Liver (tissue), 3 donors: ENCODE measurements around the gene SLC27A3.
A peak's percentile ranks its signal among the peaks of the same experiment; 100 is the strongest.

Experiments used
- EGR1 ChIP-seq, 2 donors: IDR thresholded peaks; 2 replicates each; pipeline ENCODE4 v1.6.1; 2016 to 2018; ENCODE audit warnings: antibody characterized with exemption in 2 of 2, low read depth in 2 of 2
- FOXA1 ChIP-seq: IDR thresholded peaks from 2 replicates; pipeline ENCODE4 v1.6.1; 2016; ENCODE audit warnings: antibody characterized with exemption
- FOXA2 ChIP-seq: IDR thresholded peaks from 2 replicates; pipeline ENCODE4 v1.6.1; 2016; ENCODE audit warnings: antibody characterized with exemption
- GABPA ChIP-seq, 2 donors: IDR thresholded peaks in 1 of 2; conservative IDR thresholded peaks in 1 of 2; 2 replicates each; pipeline ENCODE4 v1.6.1; 2016; ENCODE audit warnings: antibody characterized with exemption in 2 of 2, mild to moderate bottlenecking in 1 of 2, moderate library complexity in 1 of 2
- HNF4A ChIP-seq, 2 donors: conservative IDR thresholded peaks; 2 replicates each; pipeline ENCODE4 v1.6.1; 2016; ENCODE audit warnings: antibody characterized with exemption in 2 of 2, mild to moderate bottlenecking in 2 of 2
- JUND ChIP-seq, 2 donors: IDR thresholded peaks; 2 replicates each; pipeline ENCODE4 v1.6.1; 2016; ENCODE audit warnings: antibody characterized with exemption in 2 of 2
- RAD21 ChIP-seq, 2 donors: IDR thresholded peaks; 2 replicates each; pipeline ENCODE4 v1.6.1; 2016; ENCODE audit warnings: antibody characterized with exemption in 2 of 2, mild to moderate bottlenecking in 2 of 2
- SP1 ChIP-seq: IDR thresholded peaks from 2 replicates; pipeline ENCODE4 v1.6.1; 2018; ENCODE audit warnings: antibody characterized with exemption, mild to moderate bottlenecking
- TAF1 ChIP-seq: conservative IDR thresholded peaks from 2 replicates; pipeline ENCODE4 v1.6.1; 2016; ENCODE audit warnings: antibody characterized with exemption, mild to moderate bottlenecking
- YY1 ChIP-seq: IDR thresholded peaks from 2 replicates; pipeline ENCODE4 v1.6.1; 2016; ENCODE audit warnings: antibody characterized with exemption, mild to moderate bottlenecking
- TF ChIP-seq, protein P1 (sequence below): fragments of 150-350 bp; IDR thresholded peaks from 2 replicates; pipeline ENCODE4 v1.5.1; 2017; ENCODE audit warnings: improper control_type of control experiment, low read depth, low read length; ENCODE audit not compliant: missing input control
- TF ChIP-seq, protein P2 (sequence below): IDR thresholded peaks from 2 replicates; pipeline ENCODE4 v1.6.1; 2016; ENCODE audit warnings: antibody characterized with exemption
- TF ChIP-seq, protein P3 (sequence below): IDR thresholded peaks from 2 replicates; pipeline ENCODE4 v1.6.1; 2016; ENCODE audit warnings: antibody characterized with exemption, mild to moderate bottlenecking
- TF ChIP-seq, protein P4 (sequence below): IDR thresholded peaks from 2 replicates; pipeline ENCODE4 v1.6.1; 2016; ENCODE audit warnings: antibody characterized with exemption
- donor health status: healthy.
- donor health status: healthy.

DNA sequence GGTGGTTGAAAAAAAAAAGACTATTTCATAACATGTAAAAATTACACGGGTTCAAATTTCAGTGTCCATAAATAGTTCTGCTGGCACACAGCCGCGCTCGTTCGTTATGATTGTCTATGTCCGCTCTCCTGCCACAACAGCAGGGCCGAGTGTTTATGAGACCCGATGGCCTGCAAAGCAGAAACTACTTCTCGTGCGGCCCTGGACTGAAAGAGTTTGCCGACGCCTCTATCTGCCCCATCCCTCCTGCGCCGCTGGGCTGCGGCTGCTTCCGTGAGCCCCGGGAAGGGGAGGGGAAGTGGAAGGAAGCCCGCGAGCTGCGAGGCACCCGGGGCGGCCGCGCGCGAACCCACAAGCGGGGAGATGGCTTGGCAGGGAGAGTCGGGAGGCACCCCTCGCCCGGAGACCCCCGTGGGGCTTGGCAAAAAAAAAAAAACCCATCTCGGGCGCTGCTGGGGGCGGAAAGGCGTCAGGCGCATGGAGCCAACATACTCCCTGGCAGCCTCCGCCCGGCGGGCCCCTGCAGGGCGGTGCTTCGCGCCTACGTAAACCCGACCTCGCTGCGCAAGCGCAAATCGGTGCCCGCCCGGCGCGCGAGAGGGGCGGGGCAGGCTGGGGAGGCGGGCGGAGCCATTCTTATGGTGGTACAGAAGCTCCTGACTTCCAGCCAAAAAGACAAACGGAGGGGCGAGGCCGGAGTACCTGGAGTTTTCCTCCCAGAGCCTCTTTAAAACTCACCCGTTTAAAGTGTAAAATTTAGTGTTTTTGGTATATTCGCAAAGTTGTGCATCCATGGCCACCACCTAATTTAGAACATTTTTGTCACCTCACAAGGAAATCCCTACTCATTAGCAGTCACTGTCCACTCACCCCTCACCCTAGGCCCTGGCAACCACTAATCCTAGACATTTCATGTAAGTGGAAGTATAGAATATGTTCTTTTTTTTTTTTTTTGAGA, 8.3 kb downstream of the SLC27A3 start:
- TF ChIP-seq FOXA1 (no peak), TAF1 (no peak), GABPA (IDR thresholded peaks at IDR 0.05 in 1 of 2, conservative IDR thresholded peaks at IDR 0.05 in 1 of 2) (peak in 1 of 2 donors; percentile 50), FOXA2 (no peak), EGR1 (IDR thresholded peaks at IDR 0.05; ENCODE audit: low read depth in 2 of 2) (no peak), JUND (IDR thresholded peaks at IDR 0.05) (no peak), SP1 (peak; percentile 36), HNF4A (conservative IDR thresholded peaks at IDR 0.05) (no peak), RAD21 (IDR thresholded peaks at IDR 0.05) (peak; percentile 11 to 49), YY1 (peak; percentile 81)
- TF ChIP-seq, protein P1, sequence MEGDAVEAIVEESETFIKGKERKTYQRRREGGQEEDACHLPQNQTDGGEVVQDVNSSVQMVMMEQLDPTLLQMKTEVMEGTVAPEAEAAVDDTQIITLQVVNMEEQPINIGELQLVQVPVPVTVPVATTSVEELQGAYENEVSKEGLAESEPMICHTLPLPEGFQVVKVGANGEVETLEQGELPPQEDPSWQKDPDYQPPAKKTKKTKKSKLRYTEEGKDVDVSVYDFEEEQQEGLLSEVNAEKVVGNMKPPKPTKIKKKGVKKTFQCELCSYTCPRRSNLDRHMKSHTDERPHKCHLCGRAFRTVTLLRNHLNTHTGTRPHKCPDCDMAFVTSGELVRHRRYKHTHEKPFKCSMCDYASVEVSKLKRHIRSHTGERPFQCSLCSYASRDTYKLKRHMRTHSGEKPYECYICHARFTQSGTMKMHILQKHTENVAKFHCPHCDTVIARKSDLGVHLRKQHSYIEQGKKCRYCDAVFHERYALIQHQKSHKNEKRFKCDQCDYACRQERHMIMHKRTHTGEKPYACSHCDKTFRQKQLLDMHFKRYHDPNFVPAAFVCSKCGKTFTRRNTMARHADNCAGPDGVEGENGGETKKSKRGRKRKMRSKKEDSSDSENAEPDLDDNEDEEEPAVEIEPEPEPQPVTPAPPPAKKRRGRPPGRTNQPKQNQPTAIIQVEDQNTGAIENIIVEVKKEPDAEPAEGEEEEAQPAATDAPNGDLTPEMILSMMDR, result no peak
- TF ChIP-seq, protein P2, sequence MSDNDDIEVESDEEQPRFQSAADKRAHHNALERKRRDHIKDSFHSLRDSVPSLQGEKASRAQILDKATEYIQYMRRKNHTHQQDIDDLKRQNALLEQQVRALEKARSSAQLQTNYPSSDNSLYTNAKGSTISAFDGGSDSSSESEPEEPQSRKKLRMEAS, result peak; percentile 47
- TF ChIP-seq, protein P3, sequence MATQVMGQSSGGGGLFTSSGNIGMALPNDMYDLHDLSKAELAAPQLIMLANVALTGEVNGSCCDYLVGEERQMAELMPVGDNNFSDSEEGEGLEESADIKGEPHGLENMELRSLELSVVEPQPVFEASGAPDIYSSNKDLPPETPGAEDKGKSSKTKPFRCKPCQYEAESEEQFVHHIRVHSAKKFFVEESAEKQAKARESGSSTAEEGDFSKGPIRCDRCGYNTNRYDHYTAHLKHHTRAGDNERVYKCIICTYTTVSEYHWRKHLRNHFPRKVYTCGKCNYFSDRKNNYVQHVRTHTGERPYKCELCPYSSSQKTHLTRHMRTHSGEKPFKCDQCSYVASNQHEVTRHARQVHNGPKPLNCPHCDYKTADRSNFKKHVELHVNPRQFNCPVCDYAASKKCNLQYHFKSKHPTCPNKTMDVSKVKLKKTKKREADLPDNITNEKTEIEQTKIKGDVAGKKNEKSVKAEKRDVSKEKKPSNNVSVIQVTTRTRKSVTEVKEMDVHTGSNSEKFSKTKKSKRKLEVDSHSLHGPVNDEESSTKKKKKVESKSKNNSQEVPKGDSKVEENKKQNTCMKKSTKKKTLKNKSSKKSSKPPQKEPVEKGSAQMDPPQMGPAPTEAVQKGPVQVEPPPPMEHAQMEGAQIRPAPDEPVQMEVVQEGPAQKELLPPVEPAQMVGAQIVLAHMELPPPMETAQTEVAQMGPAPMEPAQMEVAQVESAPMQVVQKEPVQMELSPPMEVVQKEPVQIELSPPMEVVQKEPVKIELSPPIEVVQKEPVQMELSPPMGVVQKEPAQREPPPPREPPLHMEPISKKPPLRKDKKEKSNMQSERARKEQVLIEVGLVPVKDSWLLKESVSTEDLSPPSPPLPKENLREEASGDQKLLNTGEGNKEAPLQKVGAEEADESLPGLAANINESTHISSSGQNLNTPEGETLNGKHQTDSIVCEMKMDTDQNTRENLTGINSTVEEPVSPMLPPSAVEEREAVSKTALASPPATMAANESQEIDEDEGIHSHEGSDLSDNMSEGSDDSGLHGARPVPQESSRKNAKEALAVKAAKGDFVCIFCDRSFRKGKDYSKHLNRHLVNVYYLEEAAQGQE, result peak; percentile 82
- TF ChIP-seq, protein P4, sequence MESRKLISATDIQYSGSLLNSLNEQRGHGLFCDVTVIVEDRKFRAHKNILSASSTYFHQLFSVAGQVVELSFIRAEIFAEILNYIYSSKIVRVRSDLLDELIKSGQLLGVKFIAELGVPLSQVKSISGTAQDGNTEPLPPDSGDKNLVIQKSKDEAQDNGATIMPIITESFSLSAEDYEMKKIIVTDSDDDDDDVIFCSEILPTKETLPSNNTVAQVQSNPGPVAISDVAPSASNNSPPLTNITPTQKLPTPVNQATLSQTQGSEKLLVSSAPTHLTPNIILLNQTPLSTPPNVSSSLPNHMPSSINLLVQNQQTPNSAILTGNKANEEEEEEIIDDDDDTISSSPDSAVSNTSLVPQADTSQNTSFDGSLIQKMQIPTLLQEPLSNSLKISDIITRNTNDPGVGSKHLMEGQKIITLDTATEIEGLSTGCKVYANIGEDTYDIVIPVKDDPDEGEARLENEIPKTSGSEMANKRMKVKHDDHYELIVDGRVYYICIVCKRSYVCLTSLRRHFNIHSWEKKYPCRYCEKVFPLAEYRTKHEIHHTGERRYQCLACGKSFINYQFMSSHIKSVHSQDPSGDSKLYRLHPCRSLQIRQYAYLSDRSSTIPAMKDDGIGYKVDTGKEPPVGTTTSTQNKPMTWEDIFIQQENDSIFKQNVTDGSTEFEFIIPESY, result no peak
